Measurements from ENCODE around the gene PRSS36.

PRSS36 gene

DNA sequence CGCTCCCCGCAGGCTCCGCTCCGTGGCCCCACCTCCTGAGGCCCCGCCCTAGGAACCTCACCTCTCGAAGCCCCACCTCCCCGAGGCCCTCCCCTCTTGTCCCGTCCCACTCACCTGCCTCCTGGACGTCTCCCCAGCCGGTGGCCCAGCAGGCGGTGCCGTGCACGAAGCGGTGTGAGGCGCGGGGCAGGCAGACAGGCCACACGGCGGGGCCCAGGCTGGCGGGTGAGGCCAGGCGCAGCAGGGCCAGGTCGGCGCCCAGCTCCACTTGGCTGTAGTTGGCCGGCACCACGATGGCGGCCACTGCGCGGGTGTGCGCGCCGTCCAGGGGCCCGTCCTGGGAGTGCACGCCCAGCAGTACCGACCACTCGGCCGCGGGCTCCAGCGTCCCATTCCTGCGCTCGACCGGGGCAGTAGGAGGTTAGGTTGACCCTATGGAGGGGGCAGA is 1.6 kb downstream of the PRSS36 start:
- TF ChIP-seq SIN3A (IDR thresholded peaks at IDR 0.05; ENCODE audit: borderline replicate concordance, insufficient read depth, low read length) (no peak), FOXP2 (optimal IDR thresholded peaks at IDR 0.05; ENCODE audit: borderline replicate concordance, extremely low read depth, extremely low read length, insufficient read depth) (no peak), TAF1 (IDR thresholded peaks at IDR 0.05; ENCODE audit: borderline replicate concordance, insufficient read depth, low read length) (no peak), POLR2AphosphoS5 (IDR thresholded peaks at IDR 0.05; ENCODE audit: low read depth, low read length) (no peak)
- TF ChIP-seq, protein P1, sequence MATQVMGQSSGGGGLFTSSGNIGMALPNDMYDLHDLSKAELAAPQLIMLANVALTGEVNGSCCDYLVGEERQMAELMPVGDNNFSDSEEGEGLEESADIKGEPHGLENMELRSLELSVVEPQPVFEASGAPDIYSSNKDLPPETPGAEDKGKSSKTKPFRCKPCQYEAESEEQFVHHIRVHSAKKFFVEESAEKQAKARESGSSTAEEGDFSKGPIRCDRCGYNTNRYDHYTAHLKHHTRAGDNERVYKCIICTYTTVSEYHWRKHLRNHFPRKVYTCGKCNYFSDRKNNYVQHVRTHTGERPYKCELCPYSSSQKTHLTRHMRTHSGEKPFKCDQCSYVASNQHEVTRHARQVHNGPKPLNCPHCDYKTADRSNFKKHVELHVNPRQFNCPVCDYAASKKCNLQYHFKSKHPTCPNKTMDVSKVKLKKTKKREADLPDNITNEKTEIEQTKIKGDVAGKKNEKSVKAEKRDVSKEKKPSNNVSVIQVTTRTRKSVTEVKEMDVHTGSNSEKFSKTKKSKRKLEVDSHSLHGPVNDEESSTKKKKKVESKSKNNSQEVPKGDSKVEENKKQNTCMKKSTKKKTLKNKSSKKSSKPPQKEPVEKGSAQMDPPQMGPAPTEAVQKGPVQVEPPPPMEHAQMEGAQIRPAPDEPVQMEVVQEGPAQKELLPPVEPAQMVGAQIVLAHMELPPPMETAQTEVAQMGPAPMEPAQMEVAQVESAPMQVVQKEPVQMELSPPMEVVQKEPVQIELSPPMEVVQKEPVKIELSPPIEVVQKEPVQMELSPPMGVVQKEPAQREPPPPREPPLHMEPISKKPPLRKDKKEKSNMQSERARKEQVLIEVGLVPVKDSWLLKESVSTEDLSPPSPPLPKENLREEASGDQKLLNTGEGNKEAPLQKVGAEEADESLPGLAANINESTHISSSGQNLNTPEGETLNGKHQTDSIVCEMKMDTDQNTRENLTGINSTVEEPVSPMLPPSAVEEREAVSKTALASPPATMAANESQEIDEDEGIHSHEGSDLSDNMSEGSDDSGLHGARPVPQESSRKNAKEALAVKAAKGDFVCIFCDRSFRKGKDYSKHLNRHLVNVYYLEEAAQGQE (IDR thresholded peaks at IDR 0.05; ENCODE audit: insufficient read depth in 1 of 2, low read depth in 2 of 2, low read length in 2 of 2): no peak

DNA sequence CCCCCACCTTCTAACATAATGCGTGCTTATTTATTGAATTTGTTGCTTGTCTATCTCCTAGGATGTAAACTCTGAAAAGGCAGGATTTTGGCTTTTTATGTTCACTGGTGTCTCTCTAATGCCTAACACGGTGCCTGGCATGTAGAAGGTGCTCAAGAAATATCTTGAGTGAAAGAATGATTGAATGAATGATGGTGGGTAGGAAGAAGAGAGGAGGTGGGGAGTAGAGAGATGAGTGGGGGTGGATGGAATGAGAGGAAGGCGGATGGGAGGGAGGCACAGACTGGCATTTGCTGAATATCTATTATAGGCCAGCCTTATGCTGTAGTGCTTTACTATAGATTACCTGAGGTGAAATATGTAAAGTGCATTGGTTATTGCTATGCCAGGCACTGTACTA is 2.3 kb downstream of the PRSS36 start:
- TF ChIP-seq TAF1 (IDR thresholded peaks at IDR 0.05; ENCODE audit: borderline replicate concordance, insufficient read depth, low read length) (no peak), FOXP2 (optimal IDR thresholded peaks at IDR 0.05; ENCODE audit: borderline replicate concordance, extremely low read depth, extremely low read length, insufficient read depth) (no peak), POLR2AphosphoS5 (IDR thresholded peaks at IDR 0.05; ENCODE audit: low read depth, low read length) (no peak), SIN3A (IDR thresholded peaks at IDR 0.05; ENCODE audit: borderline replicate concordance, insufficient read depth, low read length) (no peak)
- TF ChIP-seq, protein P1 (IDR thresholded peaks at IDR 0.05; ENCODE audit: insufficient read depth in 1 of 2, low read depth in 2 of 2, low read length in 2 of 2): no peak

DNA sequence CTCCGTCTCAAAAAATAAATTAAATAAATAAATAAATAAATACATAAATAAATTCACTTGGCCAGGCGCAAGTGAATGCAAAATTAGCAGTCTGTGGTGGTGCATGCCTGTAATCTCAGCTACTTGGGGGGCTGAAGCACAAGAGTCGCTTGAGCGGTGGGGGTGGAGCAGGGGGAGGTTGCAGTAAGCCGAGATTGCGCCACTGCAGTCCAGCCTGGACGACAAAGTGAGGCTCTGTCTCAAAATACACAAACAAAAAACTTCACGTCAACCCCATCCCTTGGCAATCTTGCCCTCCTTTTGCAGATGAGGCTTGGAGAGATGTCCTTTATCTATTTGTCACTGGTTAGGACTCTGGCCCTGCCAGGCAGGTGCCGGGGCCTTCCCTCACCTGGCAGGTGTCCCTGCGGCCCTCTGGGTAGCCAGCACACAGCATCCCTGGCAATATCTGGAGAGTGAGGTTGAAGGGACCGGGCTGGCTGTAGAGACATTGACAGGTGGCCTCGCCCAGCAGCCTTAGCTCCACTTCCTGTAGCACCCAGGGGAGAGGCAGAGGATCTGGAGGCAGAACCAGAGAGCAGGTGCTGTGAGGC is 4.4 kb downstream of the PRSS36 start:
- no peak for TF ChIP-seq TAF1 (IDR thresholded peaks at IDR 0.05; ENCODE audit: borderline replicate concordance, insufficient read depth, low read length)
- TF ChIP-seq POLR2AphosphoS5 (IDR thresholded peaks at IDR 0.05; ENCODE audit: low read depth, low read length): no peak
- TF ChIP-seq, protein P1 (IDR thresholded peaks at IDR 0.05; ENCODE audit: insufficient read depth in 1 of 2, low read depth in 2 of 2, low read length in 2 of 2): no peak

DNA sequence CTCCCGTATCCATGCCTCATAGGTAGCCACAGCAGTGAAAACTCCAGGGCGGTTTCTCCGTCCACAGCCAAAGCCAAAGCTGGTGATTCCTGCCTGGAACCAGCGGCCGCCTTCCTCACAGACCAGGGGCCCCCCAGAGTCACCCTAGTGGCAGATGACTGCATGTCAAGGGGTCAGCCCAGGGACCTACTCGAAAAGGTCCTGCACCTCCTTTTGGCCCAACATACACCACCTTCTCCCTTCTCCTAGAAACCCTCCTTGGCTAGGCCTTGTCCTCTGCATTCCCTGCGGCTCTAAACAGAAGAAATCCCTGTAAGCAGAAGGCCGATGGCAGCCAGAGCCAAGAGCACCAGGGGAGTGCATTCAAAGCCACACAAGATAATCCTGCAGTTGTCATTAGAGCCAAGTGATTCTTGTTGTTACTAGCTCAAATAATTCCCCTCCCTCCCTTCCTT is 6.1 kb downstream of the PRSS36 start:
- TF ChIP-seq FOXP2 (optimal IDR thresholded peaks at IDR 0.05; ENCODE audit: borderline replicate concordance, extremely low read depth, extremely low read length, insufficient read depth) (no peak), POLR2AphosphoS5 (IDR thresholded peaks at IDR 0.05; ENCODE audit: low read depth, low read length) (no peak), TAF1 (IDR thresholded peaks at IDR 0.05; ENCODE audit: borderline replicate concordance, insufficient read depth, low read length) (no peak), SIN3A (IDR thresholded peaks at IDR 0.05; ENCODE audit: borderline replicate concordance, insufficient read depth, low read length) (no peak)
- TF ChIP-seq, protein P1 (IDR thresholded peaks at IDR 0.05; ENCODE audit: insufficient read depth in 1 of 2, low read depth in 2 of 2, low read length in 2 of 2): no peak

Measured in PFSK-1 (cell line).